Right ventricle myocardium superior (tissue), 1 donor: ENCODE data around the gene MYH3. TPM values are rescaled to one million over a fixed set of nuclear protein-coding genes. Genes with fewer than 3 reads are reported as not detected.
"Not testable (repeated sequence)": the region's sequence is repeated elsewhere in the genome, so short reads cannot be mapped to it uniquely, and the experiment has no call there.

Experiments used
- ATAC-seq: fragments of 200-7000 bp; cut with Tn5 transposase; one replicate; pipeline ENCODE4 v1.9.1; 2020; ENCODE audit warnings: mild to moderate bottlenecking; ENCODE audit not compliant: poor library complexity
- DNase-seq: peaks from one replicate; pipeline ENCODE4 v3.0.0-alpha.2; 2020
- intact Hi-C: fragments of 100-400 bp; cut with DNase I; formaldehyde crosslinking; loops from one replicate; pipeline ENCODE4 v1.11.2; 2022
- long read RNA-seq: library from polyadenylated mRNA; unstranded; transcript quantifications from one replicate; pipeline ENCODE4 v2.0.0, GENCODE V29; 2021
- total RNA-seq: library from RNA; stranded (reverse); fragmentation: NEBNext Ultra II Directional; extraction: Animal tissue kit (Norgen Biotek cat#: 25700); gene quantifications from one replicate; pipeline ENCODE4 v1.2.1, GENCODE V29; 2021
- donor health status: DM: no; HTN: yes; CAD: no; lungs with severe emphysema.

The MYH3 gene
- 0.22 TPM for total RNA-seq
- long read RNA-seq = 0 reads

DNA sequence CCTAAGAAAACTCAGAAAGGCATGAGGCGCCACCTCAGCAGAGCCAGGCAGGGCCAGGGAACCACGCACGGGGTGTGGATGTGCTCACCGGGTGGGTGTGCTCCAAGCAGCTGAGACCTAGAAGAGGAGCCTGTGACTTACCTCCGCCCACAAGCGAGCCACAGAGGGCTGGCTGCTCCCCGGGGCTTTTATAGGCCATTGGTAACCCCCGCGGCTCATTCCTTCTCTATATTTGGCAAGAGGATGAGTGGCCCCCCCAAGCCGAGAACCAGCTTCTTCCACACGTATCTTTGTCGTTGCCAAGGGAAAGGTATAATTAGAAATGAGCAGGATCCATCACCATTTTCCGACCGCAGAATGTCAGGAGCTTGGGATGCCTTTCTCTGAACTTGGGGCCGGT lies at the start of gene MYH3:
Gene MYH3, minus strand, starts transcription at position 162 of the 400 bp plus-strand sequence. CDS start 2,245 bp downstream, outside the sequence.
- intact Hi-C loops = no loop called here
- DNase-seq (no peak), ATAC-seq (no peak)

DNA sequence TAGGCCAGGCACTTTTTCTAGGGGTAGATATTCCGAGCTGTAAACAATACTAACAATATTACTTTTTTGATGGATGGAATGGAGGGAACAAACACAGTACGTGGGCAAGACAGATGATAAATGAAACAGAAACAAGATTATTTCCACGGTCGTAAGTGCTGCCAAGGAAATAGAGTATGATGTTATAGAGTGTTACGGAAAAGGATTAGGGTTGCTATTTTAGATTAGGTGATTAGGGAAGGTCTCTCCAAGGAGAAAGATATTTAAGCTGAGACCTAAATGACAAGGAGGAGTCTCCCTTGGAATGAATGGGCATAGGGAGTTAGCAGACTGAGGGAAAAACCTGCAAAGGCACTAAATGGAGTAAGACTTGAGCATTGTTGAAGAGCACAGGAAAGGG lies 48.6 kb upstream of the MYH3 start:
- ATAC-seq = no peak
- no peak for DNase-seq
- intact Hi-C loops = no loop called here

DNA sequence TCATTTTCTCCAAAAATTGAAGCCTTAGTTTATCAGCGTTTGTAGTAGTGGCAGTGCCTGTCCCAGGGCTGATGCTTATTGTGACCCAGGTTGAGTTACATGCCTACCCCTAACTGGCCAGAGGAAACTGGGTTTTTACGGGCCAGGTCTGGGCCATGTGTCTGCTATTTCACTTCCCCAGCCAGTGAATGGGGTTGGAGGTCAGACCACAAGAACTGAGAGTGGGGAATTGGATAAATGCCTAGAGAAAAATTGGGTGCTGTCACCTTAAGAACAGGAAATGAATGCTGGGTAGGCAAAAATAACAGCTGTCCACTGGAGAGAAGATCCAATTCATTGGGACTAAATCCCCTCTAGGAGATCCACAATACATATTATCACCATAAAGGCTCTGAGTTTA lies 45.5 kb upstream of the MYH3 start:
- ATAC-seq = no peak
- intact Hi-C loops = no loop called here

DNA sequence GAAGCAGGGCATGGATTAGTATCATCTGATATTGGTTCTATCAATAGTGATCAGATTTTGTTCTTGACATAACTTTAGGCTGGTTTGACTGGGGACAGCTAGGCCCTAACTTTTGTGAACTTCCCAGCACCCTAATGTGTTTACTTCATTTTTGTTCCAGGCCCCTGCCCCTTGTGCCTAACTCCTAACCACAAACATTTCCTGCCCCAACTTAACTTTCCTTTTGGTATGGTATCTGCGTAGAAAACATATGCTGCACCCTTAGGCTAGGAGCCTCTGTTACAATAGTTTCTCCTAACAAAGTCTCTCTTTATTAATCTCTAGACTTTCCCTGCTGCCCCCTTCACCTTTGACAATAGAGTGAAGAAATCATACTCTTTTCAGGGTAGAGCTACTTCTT lies 42.7 kb upstream of the MYH3 start:
- intact Hi-C loops = no loop called here
- no peak for ATAC-seq

More for the DNA sequence above, 45.5 kb upstream of the MYH3 start:
- DNase-seq = no peak

DNA sequence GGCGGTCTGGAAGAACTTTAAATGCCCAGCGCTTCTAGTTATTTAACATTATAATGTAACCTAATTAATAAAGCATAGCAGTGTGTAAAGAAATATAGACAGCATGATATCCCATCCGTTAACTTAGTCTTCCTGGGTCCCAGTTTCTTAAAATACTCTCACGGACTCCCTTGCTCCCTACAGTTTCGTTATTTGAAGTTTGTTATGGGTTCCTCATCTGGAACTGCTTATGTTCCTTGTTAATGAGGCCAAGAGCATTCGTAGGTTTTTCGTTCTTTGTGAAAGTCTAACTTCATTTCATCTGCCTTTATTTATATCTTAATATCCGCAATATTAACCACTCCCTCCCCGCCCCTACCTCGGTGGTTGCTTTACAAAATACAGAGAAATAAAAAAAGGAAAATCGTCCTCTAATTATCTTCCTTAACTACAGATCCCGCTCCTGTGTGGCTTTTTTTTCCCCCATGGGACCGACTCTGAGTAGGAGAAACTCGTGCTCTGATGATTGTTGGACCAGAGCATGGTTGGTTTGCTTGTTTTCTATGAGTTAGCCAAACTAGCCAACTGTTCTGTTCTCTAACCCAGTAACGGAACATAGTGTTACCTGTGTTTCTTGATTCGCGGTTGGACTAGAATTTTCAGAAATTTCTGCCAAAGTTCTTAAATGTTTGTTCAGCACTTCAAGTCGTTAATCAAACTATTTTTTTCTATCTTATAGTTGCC lies 41.1 kb upstream of the MYH3 start:
- ATAC-seq (peak; percentile 12), DNase-seq (no peak)
- intact Hi-C loops = no loop called here

More for the DNA sequence above, 42.7 kb upstream of the MYH3 start:
- no peak for DNase-seq

DNA sequence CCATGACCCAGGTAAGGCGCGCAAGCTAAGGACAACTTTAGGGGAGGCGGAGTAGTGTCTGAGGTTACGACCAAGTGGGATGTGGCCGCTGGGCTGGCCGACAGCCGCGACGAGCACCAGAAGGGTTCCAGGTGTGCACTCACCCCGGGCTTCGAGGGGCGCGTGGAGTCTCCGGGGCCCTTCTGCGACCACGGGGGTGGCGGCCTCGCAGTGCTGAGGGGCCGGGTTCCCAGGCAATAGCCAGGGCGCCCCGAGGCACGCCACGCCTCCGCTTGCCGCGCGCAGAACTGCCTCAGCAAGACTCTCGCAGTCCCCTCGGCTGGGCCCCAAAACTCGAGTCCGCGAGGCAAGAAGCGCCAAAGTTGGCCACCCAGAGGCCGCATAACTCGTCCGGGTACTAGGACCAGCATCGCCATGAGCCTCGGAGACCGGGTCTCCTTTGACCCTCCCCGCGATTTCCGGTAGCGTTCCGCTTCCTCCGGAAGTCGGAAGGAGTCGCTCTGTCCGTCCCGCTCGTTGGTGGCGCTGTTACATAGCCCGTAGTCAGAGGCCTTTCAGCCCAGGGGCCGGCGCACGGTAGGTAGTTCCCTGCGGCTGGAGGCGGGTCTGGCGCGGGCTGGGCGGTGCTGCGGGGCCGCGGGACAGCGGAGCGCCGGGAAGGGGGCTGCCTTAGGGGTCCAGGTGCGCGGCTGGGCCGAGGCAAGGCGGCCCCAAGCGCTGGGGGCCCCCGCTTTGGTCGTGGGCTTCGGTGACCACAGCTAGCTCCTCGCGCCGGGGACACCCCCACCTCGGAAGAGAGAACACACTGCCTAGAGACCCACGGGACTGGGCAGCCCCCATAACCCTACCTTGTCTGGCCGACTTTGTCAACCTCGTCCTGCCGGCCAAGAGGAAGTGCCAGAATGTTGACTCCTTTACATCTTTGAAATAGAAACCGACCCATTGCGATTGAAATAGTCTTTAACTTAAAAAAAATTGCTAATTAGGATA lies 40.3 kb upstream of the MYH3 start, which contains the start of the genes ADPRM and SCO1:
Gene ADPRM, plus strand, starts transcription at position 503 of the 990 bp plus-strand sequence. CDS start 7,333 bp downstream, outside the sequence.
Gene SCO1, minus strand, starts transcription at position 442 of the 990 bp plus-strand sequence. Its CDS starts 26 bp downstream, at position 416.
- DNase-seq (peak; percentile 97), ATAC-seq (peak; percentile 100)
- intact Hi-C loops = no loop called here

DNA sequence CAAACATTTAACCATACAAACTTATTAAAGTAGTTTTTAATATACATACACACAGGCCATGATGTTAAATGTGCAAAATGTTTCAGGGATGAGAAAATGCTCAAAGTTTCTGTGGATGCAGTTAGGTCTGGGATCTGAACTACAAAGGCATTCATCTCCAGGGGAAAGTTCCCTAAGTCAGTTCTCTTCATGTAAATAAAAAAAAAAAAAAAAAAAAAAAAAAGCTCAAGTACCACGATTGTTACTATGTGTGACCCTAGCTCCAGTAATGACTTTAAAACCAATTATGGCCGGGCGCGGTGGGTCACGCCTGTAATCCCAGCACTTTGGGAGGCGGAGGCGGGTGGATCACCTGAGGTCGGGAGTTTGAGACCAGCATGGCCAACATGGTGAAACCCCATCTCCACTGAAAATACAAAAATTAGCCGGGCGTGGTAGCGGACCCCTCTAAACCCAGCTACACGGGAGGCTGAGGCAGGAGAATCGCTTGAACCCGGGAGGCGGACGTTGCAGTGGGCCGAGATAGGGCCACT lies 38.8 kb upstream of the MYH3 start:
- DNase-seq, intact Hi-C loops, ATAC-seq: not testable (repeated sequence)

DNA sequence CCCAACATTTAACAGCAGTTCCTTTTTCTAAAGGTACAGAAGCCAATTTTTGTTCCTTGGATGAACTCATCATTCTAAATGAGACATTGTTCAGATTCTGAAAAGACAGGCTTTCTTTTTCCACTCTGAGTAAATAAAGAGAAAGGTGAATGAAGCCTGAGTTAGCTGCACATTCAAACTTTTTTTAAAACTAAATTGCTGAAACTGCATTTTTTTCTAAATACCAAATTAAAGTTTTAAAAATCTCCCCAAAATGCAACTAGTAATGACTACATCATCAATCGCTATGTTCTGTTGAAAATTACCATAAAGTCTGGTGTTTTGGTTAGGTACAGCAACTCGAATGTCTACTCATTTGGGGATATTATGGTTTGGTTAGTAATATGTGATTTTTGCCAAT lies 30.4 kb upstream of the MYH3 start:
- ATAC-seq = no peak
- no peak for DNase-seq
- intact Hi-C loops = no loop called here

DNA sequence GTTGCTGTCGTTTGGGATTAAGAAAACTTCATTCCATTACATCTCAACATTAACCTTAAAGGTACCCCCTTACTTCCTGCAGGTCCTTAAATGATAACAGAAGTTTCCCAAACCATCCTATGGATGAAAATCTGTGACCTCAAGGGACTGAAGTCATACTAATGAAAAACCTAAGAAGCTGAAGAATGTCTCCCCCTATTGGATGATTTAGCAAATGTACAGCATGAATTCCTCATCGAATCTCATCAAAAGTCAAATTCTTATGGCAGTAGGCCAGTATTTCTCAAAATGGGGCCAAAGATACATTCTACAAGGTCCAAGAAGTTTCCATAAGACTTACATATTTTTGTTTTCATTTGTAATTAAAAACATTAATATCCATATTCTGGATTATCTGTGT lies 26.7 kb upstream of the MYH3 start:
- ATAC-seq (no peak), DNase-seq (no peak)
- intact Hi-C loops = no loop called here

DNA sequence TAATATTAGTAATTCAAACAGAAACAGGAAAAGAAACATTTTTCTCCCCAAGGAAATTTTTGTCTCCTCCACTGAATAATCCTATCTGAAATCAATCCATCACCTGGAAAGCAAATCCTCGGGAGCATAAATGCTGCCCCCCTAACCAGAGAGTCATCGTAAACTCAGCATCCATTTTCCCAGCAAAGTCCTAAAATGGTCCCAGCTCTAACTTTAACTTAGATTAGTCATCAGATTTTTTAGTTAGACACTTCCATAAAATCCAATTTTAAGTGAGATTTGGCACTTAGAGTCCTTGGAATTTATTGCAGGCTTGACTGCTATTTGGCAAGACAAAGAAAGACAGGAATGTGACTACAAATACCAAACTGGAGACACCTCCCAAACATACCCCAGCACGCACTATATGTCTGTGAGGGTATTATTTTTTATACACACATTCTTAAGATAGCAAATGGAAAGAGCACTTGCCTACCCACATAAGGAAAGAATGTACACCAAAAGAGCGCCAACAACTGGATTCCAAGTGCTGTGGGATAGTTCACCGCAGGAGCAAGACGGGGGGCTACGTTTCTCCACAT lies 24.8 kb upstream of the MYH3 start:
- ATAC-seq = no peak

DNA sequence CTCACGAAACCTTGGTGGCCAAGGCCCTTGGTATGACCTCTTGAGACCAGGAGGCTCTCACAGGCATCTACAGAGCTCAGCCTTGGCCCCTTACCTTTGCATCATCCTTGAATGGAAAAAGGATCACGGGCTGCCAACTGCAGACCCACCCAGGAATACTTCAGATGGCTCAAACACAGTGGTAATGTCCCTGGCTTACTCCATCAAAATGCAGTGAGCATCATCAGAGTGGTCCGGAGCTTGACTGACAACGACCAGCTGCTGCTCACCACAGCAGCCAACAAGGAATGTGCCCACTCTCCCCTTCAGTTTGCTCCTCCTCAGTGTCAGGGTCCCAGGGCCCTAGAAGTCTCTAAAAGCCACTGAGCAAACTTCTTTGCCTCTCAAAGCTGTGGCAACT lies 17.6 kb upstream of the MYH3 start:
- ATAC-seq (no peak), DNase-seq (no peak)
- intact Hi-C loops = no loop called here

More for the DNA sequence above, 24.8 kb upstream of the MYH3 start:
- intact Hi-C loops = no loop called here
- DNase-seq = no peak

DNA sequence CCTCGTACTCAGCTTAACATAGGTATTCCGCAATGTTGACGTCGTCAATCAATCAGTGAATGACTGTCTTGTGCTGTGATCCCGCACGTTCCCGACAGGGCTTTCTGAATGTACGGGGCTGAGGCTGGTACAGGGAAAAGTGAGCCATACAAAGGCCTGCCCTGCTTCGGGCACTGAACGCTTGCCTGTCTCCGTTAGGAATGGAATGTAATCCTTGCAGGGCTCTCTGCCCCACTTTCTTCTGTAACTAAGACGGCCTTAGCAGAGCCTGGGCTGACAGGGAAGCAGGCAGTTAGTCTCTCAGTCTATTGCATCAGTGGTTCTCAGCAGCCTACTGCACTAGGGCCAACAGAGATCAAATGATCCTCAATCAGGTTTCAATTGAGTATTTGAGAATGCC lies 16.2 kb upstream of the MYH3 start:
- no peak for ATAC-seq
- no peak for DNase-seq
- intact Hi-C loops = no loop called here

DNA sequence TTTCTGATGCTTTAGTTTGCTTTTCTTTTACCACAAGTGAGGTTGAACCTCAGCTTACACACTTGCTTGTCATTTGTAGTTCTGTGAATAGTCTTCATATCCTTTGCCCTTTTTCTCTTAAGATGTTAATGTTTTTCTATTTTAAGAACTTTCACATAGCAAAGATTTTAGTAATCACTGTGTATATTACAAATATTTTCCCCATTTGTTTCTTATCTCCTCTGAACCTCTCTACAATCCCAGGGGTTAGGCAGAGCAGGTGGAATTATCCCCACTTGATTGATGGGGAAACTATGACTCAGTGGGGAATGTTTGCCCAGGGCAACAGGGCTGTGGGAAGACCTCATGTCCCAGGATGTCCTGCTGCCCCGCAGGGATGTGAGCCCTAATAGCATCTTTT lies 11.7 kb upstream of the MYH3 start:
- ATAC-seq (no peak), DNase-seq (no peak)
- intact Hi-C loops = no loop called here

DNA sequence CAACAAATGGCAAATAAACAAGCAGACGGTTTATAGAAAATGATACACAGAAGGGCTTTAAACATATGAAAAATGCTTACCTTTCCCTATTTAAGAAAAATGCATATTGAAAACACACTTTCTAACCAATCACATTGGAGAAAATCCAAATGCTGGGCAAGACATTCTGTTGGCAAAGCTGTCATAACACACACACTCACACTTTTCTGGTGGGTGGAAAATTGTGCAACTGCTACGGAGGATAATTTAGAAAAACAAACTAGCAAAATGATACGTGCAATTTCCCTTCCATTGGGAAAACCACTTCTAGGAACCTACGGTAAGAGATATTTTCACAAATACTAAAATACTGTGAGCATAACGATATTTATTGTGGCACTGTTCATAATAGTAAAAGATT lies 9.8 kb upstream of the MYH3 start:
- ATAC-seq (no peak), DNase-seq (no peak)
- intact Hi-C loops = no loop called here

DNA sequence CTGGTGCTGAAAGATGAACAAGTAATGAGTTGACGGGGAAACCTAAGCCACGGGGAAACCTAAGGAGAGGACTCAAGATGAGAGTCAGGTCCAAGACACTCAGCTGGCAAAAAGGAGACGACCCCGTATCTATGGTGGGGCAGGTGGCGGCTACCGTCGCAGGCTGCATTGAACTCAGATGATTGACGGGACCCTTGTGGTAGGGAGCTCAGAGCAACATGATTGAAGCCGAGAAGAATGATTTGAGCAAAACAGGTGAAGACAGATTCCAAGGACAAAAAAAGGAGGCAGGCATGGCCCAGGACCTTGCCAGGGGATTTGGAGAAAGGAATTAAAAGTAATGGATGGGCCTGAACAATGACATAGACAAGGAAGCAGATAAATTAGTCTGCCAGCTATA lies 7.5 kb upstream of the MYH3 start:
- ATAC-seq = no peak
- intact Hi-C loops = no loop called here
- DNase-seq = no peak

DNA sequence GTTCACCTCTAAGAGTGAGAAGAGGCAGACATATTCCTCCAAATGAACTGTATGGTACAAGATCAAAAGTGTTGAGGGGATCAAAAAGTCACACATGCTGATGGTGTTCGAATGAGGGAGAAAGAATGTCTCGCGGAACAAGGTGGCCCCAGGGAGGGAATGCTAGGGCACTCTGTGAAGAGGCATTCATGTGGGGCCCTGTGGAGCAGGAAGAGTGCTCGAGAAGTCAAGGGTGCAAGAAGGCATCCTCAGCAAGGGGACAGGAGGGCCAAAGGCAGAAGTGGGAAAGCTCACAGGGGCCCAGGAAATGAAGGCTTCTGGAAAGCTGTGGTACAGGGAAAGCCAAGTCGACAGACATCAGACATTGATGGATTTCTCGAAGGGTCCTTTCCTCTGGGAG lies 6.1 kb upstream of the MYH3 start:
- ATAC-seq (no peak), DNase-seq (no peak)
- intact Hi-C loops = no loop called here

DNA sequence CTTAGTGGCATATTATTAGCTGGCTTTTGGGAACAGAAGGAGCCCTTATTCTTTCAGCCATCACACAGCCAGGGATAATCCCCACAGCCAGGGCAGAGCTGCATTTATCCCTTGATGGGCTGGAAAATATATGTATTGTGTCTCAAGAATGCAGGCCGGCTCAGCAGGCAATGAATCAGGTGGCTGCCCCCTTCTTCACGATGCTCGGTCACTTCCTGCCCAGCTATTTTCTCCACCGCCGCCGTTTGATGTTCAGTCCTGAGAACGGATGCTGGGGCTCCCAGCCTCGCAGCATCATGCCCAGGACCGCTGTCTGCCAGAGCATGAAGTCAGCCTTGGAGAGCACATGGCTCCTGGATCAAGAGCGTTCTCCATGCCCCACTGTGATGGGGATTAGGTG lies 4.3 kb upstream of the MYH3 start:
- intact Hi-C loops = no loop called here
- no peak for DNase-seq
- ATAC-seq = no peak

DNA sequence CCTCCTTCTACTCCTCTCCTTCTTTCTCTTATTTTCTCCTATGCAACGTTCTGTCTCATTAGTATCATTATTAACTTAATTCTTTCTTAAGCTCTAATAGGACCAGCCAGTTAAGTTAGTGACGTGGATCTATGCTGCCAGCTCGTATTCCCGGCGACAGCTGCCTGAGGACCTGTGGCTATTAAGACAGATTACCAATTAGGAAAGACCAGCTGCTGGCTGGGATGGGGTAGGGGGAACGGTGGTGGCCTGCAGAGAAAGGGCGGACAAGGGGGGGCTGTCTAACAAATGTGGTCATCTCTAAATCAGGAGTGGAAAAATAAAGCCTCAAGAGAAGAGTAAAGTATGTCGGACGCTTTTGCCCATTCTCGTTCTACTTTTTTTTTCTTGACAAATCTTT lies 770 bp upstream of the MYH3 start:
- no peak for DNase-seq
- ATAC-seq = no peak
- intact Hi-C loops = no loop called here

DNA sequence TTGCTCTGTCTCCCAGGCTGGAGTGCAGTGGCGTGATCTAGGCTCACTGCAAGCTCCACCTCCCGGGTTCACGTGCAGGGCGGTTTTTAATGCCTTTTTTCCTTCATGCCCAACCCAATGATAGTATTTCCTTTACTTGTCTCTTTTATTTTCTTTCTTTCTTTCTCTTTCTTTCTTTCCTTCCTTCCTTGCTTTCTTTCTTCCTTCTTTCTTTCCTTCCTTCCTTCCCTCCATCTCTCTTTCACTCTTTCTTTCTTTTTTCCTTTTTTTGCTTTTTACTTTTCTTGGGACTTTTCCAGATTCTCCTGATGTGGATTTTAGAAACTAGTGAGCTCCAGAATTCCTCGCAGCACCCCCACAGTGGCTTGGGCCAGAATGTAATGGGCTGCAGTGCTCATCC lies 3.1 kb downstream of the MYH3 start:
- DNase-seq (no peak), ATAC-seq (no peak)
- intact Hi-C loops = no loop called here
